Measurements from ENCODE around the gene CDK1. TPM values are rescaled to one million over a fixed set of nuclear protein-coding genes. Genes with fewer than 3 reads are reported as not detected.

CDK1 gene
- total and polyA plus RNA-seq, 2 donors (not counting 1 experiment from before 2014, with no cell fraction given) = 0.54 to 0.71 TPM

DNA sequence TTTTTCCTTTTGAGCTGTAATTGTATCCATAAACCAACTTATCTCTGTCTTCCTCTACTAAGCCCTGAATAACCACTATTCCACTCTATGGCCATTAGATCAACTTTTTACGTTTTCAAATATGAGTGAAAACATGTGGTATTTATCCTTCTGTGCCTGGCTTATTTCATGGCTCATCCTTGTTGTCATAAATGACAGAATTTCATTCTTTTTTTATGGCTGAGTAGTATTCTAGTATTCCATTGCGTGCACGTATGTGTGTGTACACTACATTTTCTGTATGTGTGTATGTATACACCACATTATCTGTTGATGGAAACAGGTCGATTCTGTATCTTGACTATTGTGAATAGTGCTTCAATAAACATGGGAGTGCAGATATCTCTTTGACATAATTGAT, 11.1 kb downstream of the CDK1 start:
- no peak overlapping the region for H3K27ac ChIP-seq (ENCODE audit: low read length in 2 of 2)
- peaks cover 0 to 4% of the 10 kb centered on the region in 2 donors for H3K4me1 ChIP-seq (ENCODE audit: control insufficient read depth in 2 of 2, insufficient read depth in 2 of 2, low read length in 2 of 2)
- H3K27me3 ChIP-seq (replicated peaks in 1 of 4; ENCODE audit: control extremely low read depth in 1 of 4, control insufficient read depth in 3 of 4, insufficient read depth in 4 of 4, low read length in 3 of 4) = no peaks in the 10 kb centered on the region
- no peaks in the 10 kb centered on the region for H3K9me3 ChIP-seq (ENCODE audit: control extremely low read depth in 1 of 3, control insufficient read depth in 2 of 3, insufficient read depth in 1 of 3, low read length in 2 of 3)
- no peak overlapping the region for H3K4me3 Mint-ChIP-seq
- TF ChIP-seq, protein P1, sequence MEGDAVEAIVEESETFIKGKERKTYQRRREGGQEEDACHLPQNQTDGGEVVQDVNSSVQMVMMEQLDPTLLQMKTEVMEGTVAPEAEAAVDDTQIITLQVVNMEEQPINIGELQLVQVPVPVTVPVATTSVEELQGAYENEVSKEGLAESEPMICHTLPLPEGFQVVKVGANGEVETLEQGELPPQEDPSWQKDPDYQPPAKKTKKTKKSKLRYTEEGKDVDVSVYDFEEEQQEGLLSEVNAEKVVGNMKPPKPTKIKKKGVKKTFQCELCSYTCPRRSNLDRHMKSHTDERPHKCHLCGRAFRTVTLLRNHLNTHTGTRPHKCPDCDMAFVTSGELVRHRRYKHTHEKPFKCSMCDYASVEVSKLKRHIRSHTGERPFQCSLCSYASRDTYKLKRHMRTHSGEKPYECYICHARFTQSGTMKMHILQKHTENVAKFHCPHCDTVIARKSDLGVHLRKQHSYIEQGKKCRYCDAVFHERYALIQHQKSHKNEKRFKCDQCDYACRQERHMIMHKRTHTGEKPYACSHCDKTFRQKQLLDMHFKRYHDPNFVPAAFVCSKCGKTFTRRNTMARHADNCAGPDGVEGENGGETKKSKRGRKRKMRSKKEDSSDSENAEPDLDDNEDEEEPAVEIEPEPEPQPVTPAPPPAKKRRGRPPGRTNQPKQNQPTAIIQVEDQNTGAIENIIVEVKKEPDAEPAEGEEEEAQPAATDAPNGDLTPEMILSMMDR (IDR thresholded peaks at IDR 0.05) = no peak
- no peak for TF ChIP-seq EZH2 (IDR thresholded peaks at IDR 0.05; ENCODE audit: borderline replicate concordance, insufficient read depth, low read depth, low read length, poor library complexity, severe bottlenecking)
- no peak overlapping the region for H3K4me3 ChIP-seq (ENCODE audit: control extremely low read depth in 1 of 5, extremely low read depth in 1 of 5, insufficient read depth in 1 of 5, low read depth in 2 of 5, low read length in 4 of 5)
- H3K4me2 ChIP-seq (replicated peaks; ENCODE audit: low read depth, low read length, poor library complexity, severe bottlenecking) = no peak overlapping the region
- POLR2A ChIA-PET = no interaction called here
- H4K20me1 ChIP-seq (ENCODE audit: control insufficient read depth, insufficient read depth, low read length, poor library complexity, severe bottlenecking) = no peaks in the 10 kb centered on the region
- CTCF ChIA-PET = no interaction called here
- H3K36me3 ChIP-seq (replicated peaks in 1 of 2; ENCODE audit: control extremely low read depth in 1 of 2, control insufficient read depth in 1 of 2, extremely low read depth in 1 of 2, insufficient read depth in 2 of 2, low read length in 1 of 2) = no peaks in the 10 kb centered on the region
- WGBS (ENCODE audit: insufficient coverage) = no CpG with 5 or more reads among the region's 4 CpGs
- H3K27ac Mint-ChIP-seq = no peak overlapping the region
- H3K79me2 ChIP-seq (ENCODE audit: control insufficient read depth, insufficient read depth, low read length) = no peaks in the 10 kb centered on the region
- intact Hi-C loops (cut with micrococcal nuclease) = no loop called here
- no peak for DNase-seq
- peaks cover 17% of the 10 kb centered on the region for H3K4me1 Mint-ChIP-seq
- H2AFZ ChIP-seq (ENCODE audit: insufficient read depth, low read depth, low read length, poor library complexity, severe bottlenecking) = no peak overlapping the region
- ATAC-seq (ENCODE audit: low read depth) = no peak
- H3K27me3 Mint-ChIP-seq = no peaks in the 10 kb centered on the region
- H3K9ac ChIP-seq (ENCODE audit: low read length) = no peak overlapping the region
- H3K9me3 Mint-ChIP-seq (ENCODE audit: insufficient read depth) = no peaks in the 10 kb centered on the region

DNA sequence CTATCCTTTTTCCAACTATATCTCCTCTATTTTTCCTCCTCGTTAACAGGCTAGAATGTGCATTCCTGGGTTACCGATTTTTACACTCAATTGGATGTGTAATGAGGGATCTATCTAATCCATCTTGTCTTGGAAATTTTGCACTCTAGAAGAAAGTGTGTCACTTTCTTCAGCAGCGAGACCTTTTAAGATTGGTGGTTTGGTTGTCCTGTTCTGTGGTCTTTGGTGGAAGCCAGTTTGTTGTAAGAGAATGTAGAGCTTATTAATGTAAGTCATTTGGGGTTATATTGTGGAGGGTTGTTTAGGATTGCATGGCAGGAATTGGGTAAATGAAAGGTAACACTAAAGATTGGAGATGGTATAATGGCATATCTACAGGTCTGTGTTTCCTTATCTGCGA, 16.7 kb downstream of the CDK1 start:
- Histone ChIP-seq H3K4me2 (replicated peaks; ENCODE audit: low read depth, low read length, poor library complexity, severe bottlenecking) (no peak overlapping the region), H4K20me1 (ENCODE audit: control insufficient read depth, insufficient read depth, low read length, poor library complexity, severe bottlenecking) (no peaks in the 10 kb centered on the region), H3K27ac (ENCODE audit: low read length in 2 of 2) (no peak overlapping the region), H3K4me1 (ENCODE audit: control insufficient read depth in 2 of 2, insufficient read depth in 2 of 2, low read length in 2 of 2) (peaks cover 0 to 4% of the 10 kb centered on the region in 2 donors), H3K9ac (ENCODE audit: low read length) (no peak overlapping the region), H3K36me3 (replicated peaks in 1 of 2; ENCODE audit: control extremely low read depth in 1 of 2, control insufficient read depth in 1 of 2, extremely low read depth in 1 of 2, insufficient read depth in 2 of 2, low read length in 1 of 2) (no peaks in the 10 kb centered on the region), H3K27me3 (replicated peaks in 1 of 4; ENCODE audit: control extremely low read depth in 1 of 4, control insufficient read depth in 3 of 4, insufficient read depth in 4 of 4, low read length in 3 of 4) (no peaks in the 10 kb centered on the region), H3K79me2 (ENCODE audit: control insufficient read depth, insufficient read depth, low read length) (no peaks in the 10 kb centered on the region), H2AFZ (ENCODE audit: insufficient read depth, low read depth, low read length, poor library complexity, severe bottlenecking) (no peak overlapping the region), H3K9me3 (ENCODE audit: control extremely low read depth in 1 of 3, control insufficient read depth in 2 of 3, insufficient read depth in 1 of 3, low read length in 2 of 3) (no peaks in the 10 kb centered on the region), H3K4me3 (ENCODE audit: control extremely low read depth in 1 of 5, extremely low read depth in 1 of 5, insufficient read depth in 1 of 5, low read depth in 2 of 5, low read length in 4 of 5) (no peak overlapping the region)
- Mint-ChIP-seq H3K27ac (no peak overlapping the region), H3K9me3 (ENCODE audit: insufficient read depth) (no peaks in the 10 kb centered on the region), H3K4me3 (no peak overlapping the region), H3K4me1 (peaks cover 7% of the 10 kb centered on the region), H3K27me3 (no peaks in the 10 kb centered on the region)
- no peak for ATAC-seq (ENCODE audit: low read depth)
- POLR2A ChIA-PET = no interaction called here
- DNase-seq = no peak
- TF ChIP-seq, protein P1 (IDR thresholded peaks at IDR 0.05) = no peak
- no peak for TF ChIP-seq EZH2 (IDR thresholded peaks at IDR 0.05; ENCODE audit: borderline replicate concordance, insufficient read depth, low read depth, low read length, poor library complexity, severe bottlenecking)
- WGBS (ENCODE audit: insufficient coverage) = no CpG with 5 or more reads among the region's 4 CpGs
- CTCF ChIA-PET = interaction anchor here (0.5 to 1.2 kb wide), 3 partner anchors 22 to 233 kb away, joined by 3 read pairs; no protein-coding TSS in a partner anchor
- intact Hi-C loops (cut with micrococcal nuclease) = no loop called here

Data from B cell (primary cell).